RWPE2 (cell line): Measurements from ENCODE around the gene FGF10.

Experiments used
- ATAC-seq: fragments of 200-7000 bp; cut with Tn5 transposase; 3 replicates; pipeline ENCODE4 v1.9.1; 2021; ENCODE audit warnings: low read depth
- DNase-seq: peaks from one replicate; pipeline ENCODE4 v3.0.0-alpha.2; 2020; ENCODE audit warnings: low spot score
- H3K27ac ChIP-seq: fragments of 450-650 bp; 2 replicates; pipeline ENCODE4 v1.5.1; 2017; ENCODE audit warnings: mild to moderate bottlenecking; ENCODE audit not compliant: poor library complexity, severe bottlenecking
- H3K27me3 ChIP-seq: fragments of 250-450 bp; sonication (Bioruptor Pico); 2 replicates; pipeline ENCODE4 v1.5.1; 2021; ENCODE audit warnings: mild to moderate bottlenecking, moderate library complexity; ENCODE audit not compliant: insufficient read depth, poor library complexity, severe bottlenecking
- H3K36me3 ChIP-seq: fragments of 250-450 bp; sonication (Bioruptor Pico); 2 replicates; pipeline ENCODE4 v1.5.1; 2020; ENCODE audit warnings: low read depth, mild to moderate bottlenecking, moderate library complexity
- H3K4me1 ChIP-seq: fragments of 250-450 bp; sonication (Bioruptor Pico); 2 replicates; pipeline ENCODE4 v1.5.1; 2021; ENCODE audit warnings: mild to moderate bottlenecking, moderate library complexity; ENCODE audit not compliant: insufficient read depth, poor library complexity, severe bottlenecking
- H3K4me3 ChIP-seq: fragments of 250-450 bp; sonication (Bioruptor Pico); 2 replicates; pipeline ENCODE4 v1.5.1; 2021; ENCODE audit warnings: mild to moderate bottlenecking, moderate library complexity; ENCODE audit not compliant: severe bottlenecking
- H3K9me3 ChIP-seq: fragments of 250-450 bp; sonication (Bioruptor Pico); 2 replicates; pipeline ENCODE4 v1.5.1; 2021; ENCODE audit warnings: mild to moderate bottlenecking, moderate library complexity; ENCODE audit not compliant: severe bottlenecking
- CTCF ChIP-seq: fragments of 450-650 bp; IDR thresholded peaks from one replicate; pipeline ENCODE4 v1.5.1; 2017; ENCODE audit warnings: mild to moderate bottlenecking, moderate library complexity; ENCODE audit not compliant: poor library complexity, severe bottlenecking

FGF10 gene

GRCh38 chr5:44389090-44389822 lies at the start of gene FGF10:
TSS of gene FGF10 (minus strand) at chr5:44389420. CDS start at chr5:44388682, 738 bp downstream.
- H3K27ac ChIP-seq, result no peak within 1 kb of the TSS
- H3K4me1 ChIP-seq, result no peaks in the 10 kb centered on the region
- no peaks in the 10 kb centered on the region for H3K9me3 ChIP-seq
- no peaks in the 10 kb centered on the region for H3K36me3 ChIP-seq
- H3K4me3 ChIP-seq, result no peak within 1 kb of the TSS
- ATAC-seq (peak; percentile 81), DNase-seq (no peak)
- no peak for TF ChIP-seq CTCF
- peaks cover 95% of the 10 kb centered on the region for H3K27me3 ChIP-seq

- no peak for TF ChIP-seq CTCF
- DNase-seq (no peak), ATAC-seq (no peak)
- H3K36me3 ChIP-seq, result no peaks in the 10 kb centered on the region
- H3K4me1 ChIP-seq, result peaks cover 3% of the 10 kb centered on the region
- H3K27me3 ChIP-seq, result peaks cover 12% of the 10 kb centered on the region
- no peaks in the 10 kb centered on the region for H3K9me3 ChIP-seq
- H3K4me3 ChIP-seq, result no peak overlapping the region
- no peak overlapping the region for H3K27ac ChIP-seq
These were observed 37.7 kb upstream of the FGF10 start for GRCh38 chr5:44426944-44427343.

- Histone ChIP-seq H3K9me3 (no peaks in the 10 kb centered on the region), H3K4me3 (no peak overlapping the region), H3K27ac (no peak overlapping the region), H3K27me3 (peaks cover 4% of the 10 kb centered on the region), H3K36me3 (no peaks in the 10 kb centered on the region), H3K4me1 (no peaks in the 10 kb centered on the region)
- DNase-seq (no peak), ATAC-seq (no peak)
- TF ChIP-seq CTCF, result no peak
These were observed 23.1 kb upstream of the FGF10 start for GRCh38 chr5:44412286-44412685.

GRCh38 chr5:44402084-44402483 lies 12.9 kb upstream of the FGF10 start:
- ATAC-seq (no peak), DNase-seq (no peak)
- TF ChIP-seq CTCF, result no peak
- Histone ChIP-seq H3K4me1 (no peaks in the 10 kb centered on the region), H3K9me3 (no peaks in the 10 kb centered on the region), H3K27ac (no peak overlapping the region), H3K36me3 (no peaks in the 10 kb centered on the region), H3K27me3 (peaks cover 7% of the 10 kb centered on the region), H3K4me3 (no peak overlapping the region)

GRCh38 chr5:44401611-44402010 lies 12.4 kb upstream of the FGF10 start:
- Histone ChIP-seq H3K4me1 (no peaks in the 10 kb centered on the region), H3K9me3 (no peaks in the 10 kb centered on the region), H3K36me3 (no peaks in the 10 kb centered on the region), H3K27me3 (peaks cover 8% of the 10 kb centered on the region), H3K27ac (no peak overlapping the region), H3K4me3 (no peak overlapping the region)
- DNase-seq (no peak), ATAC-seq (no peak)
- no peak for TF ChIP-seq CTCF
